ENCODE measurements around the gene VWA1.
"Not testable (repeated sequence)": the region's sequence is repeated elsewhere in the genome, so short reads cannot be mapped to it uniquely, and the experiment has no call there.

Gene VWA1

GRCh38 chr1:1476011-1476410 is 40.5 kb downstream of the VWA1 start:
- DNase-seq; intact Hi-C loops (cut with DNase I): not testable (repeated sequence)

GRCh38 chr1:1477206-1477605 is 41.7 kb downstream of the VWA1 start:
- intact Hi-C loops (cut with DNase I) = no loop called here
- DNase-seq = no peak

GRCh38 chr1:1479547-1480487 is 44.3 kb downstream of the VWA1 start:
- peak in 1 of 10 donors; percentile 70 for DNase-seq

GRCh38 chr1:1480488-1480867 is 45.0 kb downstream of the VWA1 start:
- intact Hi-C loops (cut with DNase I) = not testable (repeated sequence)
- peak in 1 of 10 donors; percentile 74 for DNase-seq

More at GRCh38 chr1:1479547-1480487, 44.3 kb downstream of the VWA1 start:
- intact Hi-C loops (cut with DNase I) = no loop called here

GRCh38 chr1:1481811-1482210 is 46.3 kb downstream of the VWA1 start:
- peak in 1 of 10 donors; percentile 55 for DNase-seq
- intact Hi-C loops (cut with DNase I) = not testable (repeated sequence)

- peak in 1 of 10 donors; percentile 65 for DNase-seq
- intact Hi-C loops (cut with DNase I) = no loop called here
Measured at GRCh38 chr1:1482856-1483255, 47.4 kb downstream of the VWA1 start.

- intact Hi-C loops (cut with DNase I) = no loop called here
- DNase-seq = peak in 1 of 10 donors; percentile 67
Measured at GRCh38 chr1:1483714-1484113, 48.2 kb downstream of the VWA1 start.

GRCh38 chr1:1484976-1485750 is 49.7 kb downstream of the VWA1 start:
- intact Hi-C loops (cut with DNase I) = not testable (repeated sequence)

GRCh38 chr1:1485755-1486317 is 50.3 kb downstream of the VWA1 start:
- intact Hi-C loops (cut with DNase I) = not testable (repeated sequence)
- peak in 1 of 10 donors; percentile 78 for DNase-seq

More at GRCh38 chr1:1484976-1485750, 49.7 kb downstream of the VWA1 start:
- DNase-seq = peak in 1 of 10 donors; percentile 62

GRCh38 chr1:1487701-1488100 is 52.2 kb downstream of the VWA1 start:
- peak in 1 of 10 donors; percentile 47 for DNase-seq
- intact Hi-C loops (cut with DNase I) = no loop called here

GRCh38 chr1:1489231-1489630 is 53.7 kb downstream of the VWA1 start:
- no peak for DNase-seq

GRCh38 chr1:1489861-1490260 is 54.4 kb downstream of the VWA1 start:
- no peak for DNase-seq
- intact Hi-C loops (cut with DNase I) = no loop called here

More at GRCh38 chr1:1489231-1489630, 53.7 kb downstream of the VWA1 start:
- intact Hi-C loops (cut with DNase I) = no loop called here

- intact Hi-C loops (cut with DNase I) = no loop called here
- no peak for DNase-seq
Measured at GRCh38 chr1:1490633-1491230, 55.2 kb downstream of the VWA1 start.

- no peak for DNase-seq
- intact Hi-C loops (cut with DNase I) = no loop called here
Measured at GRCh38 chr1:1491601-1492000, 56.1 kb downstream of the VWA1 start.

Data from posterior cingulate gyrus (tissue), 11 donors.